Heart left ventricle (tissue), 16 donors: ENCODE data around the gene NMRAL1. TPM values are rescaled to one million over a fixed set of nuclear protein-coding genes. Genes with fewer than 3 reads are reported as not detected.

Experiments
- ATAC-seq, 4 donors: fragments of 200-7000 bp; cut with Tn5 transposase; one replicate each; pipeline ENCODE4 v1.9.1; 2020 to 2022; ENCODE audit warnings: moderate library complexity in 4 of 4, mild to moderate bottlenecking in 3 of 4, moderate number of reproducible peaks in 1 of 4
- DNase-seq, 5 donors: peaks; one replicate each; pipeline ENCODE4 v3.0.0-alpha.2; 2020
- H3K27ac ChIP-seq, 12 donors: fragments of 200-600 bp; sonication (generic) in 4 of 12; one replicate each; pipeline versions ENCODE4 v1.5.0 to v1.8.0; 2016 to 2022; ENCODE audit warnings: mild to moderate bottlenecking in 2 of 12
- H3K27me3 ChIP-seq, 9 donors: fragments of 200-600 bp; sonication (generic) in 2 of 9; one replicate each; pipeline versions ENCODE4 v1.5.1 to v1.8.0; 2016 to 2022; ENCODE audit warnings: mild to moderate bottlenecking in 3 of 9
- H3K36me3 ChIP-seq, 9 donors: fragments of 200-600 bp; sonication (generic) in 2 of 9; one replicate each; pipeline versions ENCODE4 v1.5.0 to v1.8.0; 2018 to 2022; ENCODE audit warnings: mild to moderate bottlenecking in 2 of 9
- H3K4me1 ChIP-seq, 12 donors: fragments of 200-600 bp; sonication (generic) in 4 of 12; one replicate each; pipeline versions ENCODE4 v1.5.0 to v1.8.0; 2016 to 2022; ENCODE audit warnings: mild to moderate bottlenecking in 3 of 12
- H3K4me3 ChIP-seq, 12 donors: fragments of 200-600 bp; sonication (generic) in 4 of 12; one replicate each; pipeline versions ENCODE4 v1.5.0 to v1.8.0; 2017 to 2022; ENCODE audit warnings: mild to moderate bottlenecking in 9 of 12, moderate library complexity in 4 of 12
- H3K9me3 ChIP-seq, 12 donors: fragments of 200-600 bp; sonication (generic) in 4 of 12; one replicate each; pipeline versions ENCODE4 v1.5.0 to v1.8.0; 2016 to 2022; ENCODE audit warnings: mild to moderate bottlenecking in 1 of 12
- CTCF ChIP-seq, 12 donors: fragments of 200-600 bp; sonication (generic) in 4 of 12; IDR thresholded peaks; one replicate each; pipeline versions ENCODE4 v1.5.0 to v1.8.0; 2018 to 2022; ENCODE audit warnings: antibody characterized with exemption in 12 of 12, mild to moderate bottlenecking in 5 of 12
- POLR2A ChIP-seq, 2 donors: fragments of 450-650 bp; IDR thresholded peaks; one replicate each; pipeline ENCODE4 v1.6.1; 2017; ENCODE audit warnings: antibody characterized with exemption in 2 of 2, mild to moderate bottlenecking in 2 of 2, moderate library complexity in 2 of 2
- WGBS, 4 donors: extraction: QIAGEN DNeasy Blood & Tissue Kit in 2 of 4; methylation state at CpG; one replicate each; pipeline versions ENCODE4 v1.1.5 to v1.1.7; 2013 to 2018; 5-methylcytosine and 5-hydroxymethylcytosine counted together
- intact Hi-C, 10 donors: fragments of 100-400 bp; cut with DNase I; formaldehyde crosslinking; loops; one replicate each; pipeline versions ENCODE4 v1.11.1 to v1.14.2; 2022
- polyA plus RNA-seq, 2 donors: library from polyadenylated mRNA; stranded (reverse); fragments of 200-250 nt; gene quantifications; one replicate each; pipeline ENCODE4 v1.2.3, GENCODE V29; 2013
- total RNA-seq, 9 donors: library from RNA; depleted of rRNA in 2 of 9; stranded (reverse); fragments of >200 nt in 2 of 9; fragmentation: NEBNext Ultra II Directional in 3 of 9; extraction: Animal tissue kit (Norgen Biotek cat#: 25700) in 3 of 9; gene quantifications; one replicate each; pipeline versions ENCODE4 v1.1.0 to v1.2.4, GENCODE V29; 2016 to 2023
- donor health status: ischemic (EF 13 %, LVEDD 7.1; RV severe dilation, severe dysfunction).
- donor health status: healthy with polysubstance abuse.
- donor health status: DM: no; HTN: yes; CAD: no.
- donor health status: DM: no; HTN: no; CAD: no.
- donor health status: ischemic (EF 25% LVEDD 6.9; RV normal size, moderate dysfunction).
- donor health status: ischemic (EF 25% LVEDD 5.7; RV mildly dilated, moderate dysfunction).
- donor health status: healthy.
- donor health status: DM: yes; HTN: yes; CAD: no.
- donor health status: ischemic (EF 35%, LVEDD 5.7; RV mildly dilated, moderate dysfunction).
- donor health status: nonischemic (EF 11% LVEDD 7.7; RV severe dilation, severe dysfunction).
- donor health status: DM: yes; HTN: yes; CAD: no.
- donor health status: PGD.
- donor health status: ischemic (EF 29% LVEDD 5.4; RV normal size, mild dysfunction).
- donor health status: nonischemic (EF 23%, LVEDD 6.1; RV moderate dilation, normal function).

Gene NMRAL1
- total and polyA plus RNA-seq, 11 donors = 12.0 to 47.5 (median 25.4) TPM

- H3K4me1 ChIP-seq = peaks cover 0 to 14% (median 4%) of the 10 kb centered on the region in 12 donors
- peaks cover 0 to 81% (median 23%) of the 10 kb centered on the region in 9 donors for H3K36me3 ChIP-seq
- no peaks in the 10 kb centered on the region for H3K9me3 ChIP-seq
- H3K4me3 ChIP-seq = peak overlapping the region in 1 of 12 donors; percentile 9
- intact Hi-C loops = loop anchor here in 1 of 10 donors (5.0 kb wide), 1 partner anchor 34 kb away; no protein-coding TSS in a partner anchor
- peak; percentile 74 to 90 (median 80) for DNase-seq
- ATAC-seq = peak; percentile 87 to 93 (median 91)
- WGBS, 4 donors = 53 to 72% (median 63%) methylated on average over 23 to 32 of the region's 32 CpGs
- TF ChIP-seq CTCF (IDR thresholded peaks at IDR 0.05) = no peak
- TF ChIP-seq POLR2A (IDR thresholded peaks at IDR 0.05) = peak in 1 of 2 donors; percentile 51
- H3K27me3 ChIP-seq = no peaks in the 10 kb centered on the region
- H3K27ac ChIP-seq = peak overlapping the region in 11 of 12 donors; percentile 67 to 92 (median 81)
Measured at GRCh38 chr16:4465977-4466779, 8.2 kb downstream of the NMRAL1 start.

- H3K27ac ChIP-seq = peak overlapping the region in 3 of 12 donors; percentile 14 to 90 (median 34)
- ATAC-seq = no peak
Measured at GRCh38 chr16:4463522-4464163, 10.8 kb downstream of the NMRAL1 start.

GRCh38 chr16:4461250-4462085, 13.0 kb downstream of the NMRAL1 start:
- Histone ChIP-seq H3K4me1 (peaks cover 0 to 21% (median 1%) of the 10 kb centered on the region in 12 donors), H3K27me3 (no peaks in the 10 kb centered on the region), H3K27ac (no peak overlapping the region), H3K36me3 (peaks cover 0 to 82% (median 52%) of the 10 kb centered on the region in 9 donors), H3K4me3 (no peak overlapping the region), H3K9me3 (no peaks in the 10 kb centered on the region)
- ATAC-seq (no peak), DNase-seq (no peak)
- WGBS, 4 donors = 81 to 87% (median 85%) methylated on average over 17 to 27 of the region's 27 CpGs
- intact Hi-C loops = no loop called here
- TF ChIP-seq CTCF (IDR thresholded peaks at IDR 0.05) (no peak), POLR2A (IDR thresholded peaks at IDR 0.05) (no peak)

More at GRCh38 chr16:4463522-4464163, 10.8 kb downstream of the NMRAL1 start:
- no peaks in the 10 kb centered on the region for H3K9me3 ChIP-seq
- 80 to 83% (median 82%) methylated on average over 19 to 22 of the region's 22 CpGs for WGBS, 4 donors
- no peak overlapping the region for H3K4me3 ChIP-seq
- H3K4me1 ChIP-seq = peaks cover 0 to 20% (median 4%) of the 10 kb centered on the region in 12 donors
- intact Hi-C loops = no loop called here
- H3K27me3 ChIP-seq = no peaks in the 10 kb centered on the region
- H3K36me3 ChIP-seq = peaks cover 0 to 79% (median 31%) of the 10 kb centered on the region in 9 donors
- DNase-seq = no peak
- TF ChIP-seq CTCF (IDR thresholded peaks at IDR 0.05) (no peak), POLR2A (IDR thresholded peaks at IDR 0.05) (no peak)
